Urothelium cell line (cell line): ENCODE measurements around the gene MYO1B.

Experiments
- DNase-seq: peaks from one replicate; pipeline ENCODE4 v3.0.0; 2011; ENCODE audit warnings: low spot score, mixed read lengths
- FAIRE-seq: peaks from 2 replicates; lab custom pipeline; 2011; peaks lifted over from hg19 to GRCh38; lab: Jason Lieb, UNC

The MYO1B gene

DNA sequence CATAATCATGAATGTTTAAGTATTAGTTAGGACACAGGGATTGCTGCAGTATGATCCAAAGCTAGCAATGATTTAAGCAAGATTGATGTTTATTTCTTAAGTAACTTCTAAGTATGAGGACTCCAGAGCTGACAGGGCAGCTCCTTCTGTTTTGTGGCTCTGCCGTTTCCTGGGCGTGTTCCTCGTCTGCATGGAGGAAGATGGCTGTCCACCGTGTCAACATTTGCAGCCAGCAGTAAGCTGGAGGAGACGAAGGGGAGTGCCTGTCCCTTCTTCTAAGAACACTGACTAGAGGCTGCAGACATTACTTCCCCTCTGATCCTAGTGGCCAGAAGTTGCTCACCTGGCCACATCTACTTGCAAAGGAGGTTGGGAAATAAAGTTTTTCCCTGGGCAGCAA is 144.1 kb downstream of the MYO1B start:
- no peak for FAIRE-seq
- no peak for DNase-seq

DNA sequence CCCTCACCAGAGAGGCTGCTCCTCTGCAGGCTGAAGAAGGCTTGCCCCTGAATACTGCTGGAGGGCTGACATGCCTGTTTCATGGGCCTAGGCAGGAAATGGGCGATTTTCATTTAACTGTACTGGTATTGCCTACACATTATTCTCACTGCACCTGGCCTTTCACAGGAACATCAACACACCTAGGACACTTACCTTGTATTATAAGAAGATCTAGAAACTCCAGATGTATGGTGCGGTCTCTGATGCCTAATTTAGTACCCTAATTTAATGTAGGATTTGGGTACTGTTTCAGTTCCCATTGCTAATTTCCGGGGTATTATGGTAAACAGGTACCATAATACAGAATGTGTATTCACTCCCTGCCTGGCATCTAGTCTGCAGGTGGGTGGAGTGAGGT is 146.0 kb downstream of the MYO1B start:
- FAIRE-seq (no peak), DNase-seq (no peak)

DNA sequence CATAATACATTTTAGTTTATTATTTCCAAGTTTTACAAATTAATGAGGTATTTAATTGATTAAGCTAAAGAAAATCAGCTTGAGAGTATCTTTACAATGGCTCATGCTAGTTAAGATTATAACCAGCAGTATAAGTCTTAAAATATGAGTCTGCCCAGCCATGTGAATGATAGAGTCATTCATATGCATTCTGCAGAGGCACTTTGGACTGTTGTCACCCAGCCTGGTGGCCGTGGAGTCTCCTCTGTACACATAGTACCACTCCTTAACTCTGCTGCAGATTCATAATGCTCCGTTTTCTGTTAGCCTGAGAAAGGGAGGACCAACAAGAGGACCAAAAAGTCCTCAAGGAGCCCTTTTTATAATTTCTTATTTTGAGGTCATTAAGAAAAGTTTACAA is 148.8 kb downstream of the MYO1B start:
- FAIRE-seq: no peak
- no peak for DNase-seq

- no peak for DNase-seq
- no peak for FAIRE-seq
Observed at GRCh38 chr2:191396794-191397193, 151.6 kb downstream of the MYO1B start.

DNA sequence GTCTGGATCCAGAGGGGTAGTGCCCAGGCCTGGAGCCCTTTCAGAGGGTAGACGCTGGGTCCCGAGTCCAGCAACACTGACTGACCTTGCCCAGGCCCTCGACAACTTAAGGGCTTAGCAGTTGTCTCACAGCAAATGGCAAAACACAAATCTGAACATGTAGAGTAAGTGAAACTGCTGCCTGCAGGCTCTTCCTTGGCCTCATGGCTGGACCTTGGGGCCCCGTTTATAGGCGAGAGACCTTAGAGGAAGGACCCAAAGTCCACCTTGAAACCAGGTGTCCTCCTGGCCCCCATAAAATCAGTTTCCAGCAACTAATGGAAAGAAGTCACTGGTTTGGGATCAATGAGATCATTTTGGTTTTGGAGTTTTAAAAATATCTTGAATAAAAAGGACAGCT is 154.4 kb downstream of the MYO1B start:
- no peak for FAIRE-seq

DNA sequence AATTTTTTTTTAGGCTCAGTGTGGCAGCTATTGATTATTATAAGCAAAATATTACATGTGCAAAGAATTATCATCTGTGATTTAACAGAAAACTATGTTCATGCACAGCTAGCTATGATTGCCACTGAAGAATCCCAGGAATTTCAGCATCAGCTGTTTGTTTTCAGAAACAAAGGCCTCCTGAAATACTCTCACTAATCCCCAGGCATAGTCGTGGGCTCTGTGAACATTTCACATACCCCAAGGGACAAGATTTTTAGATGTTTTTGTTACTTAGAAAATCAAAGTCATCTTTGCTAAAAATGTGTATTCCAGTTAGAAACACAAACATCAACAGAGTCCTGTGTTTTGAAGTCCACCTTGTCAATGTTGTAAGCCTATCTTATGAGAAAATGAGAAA is 156.1 kb downstream of the MYO1B start:
- FAIRE-seq: no peak
- DNase-seq: no peak

More for the DNA sequence above, 154.4 kb downstream of the MYO1B start:
- DNase-seq: no peak

DNA sequence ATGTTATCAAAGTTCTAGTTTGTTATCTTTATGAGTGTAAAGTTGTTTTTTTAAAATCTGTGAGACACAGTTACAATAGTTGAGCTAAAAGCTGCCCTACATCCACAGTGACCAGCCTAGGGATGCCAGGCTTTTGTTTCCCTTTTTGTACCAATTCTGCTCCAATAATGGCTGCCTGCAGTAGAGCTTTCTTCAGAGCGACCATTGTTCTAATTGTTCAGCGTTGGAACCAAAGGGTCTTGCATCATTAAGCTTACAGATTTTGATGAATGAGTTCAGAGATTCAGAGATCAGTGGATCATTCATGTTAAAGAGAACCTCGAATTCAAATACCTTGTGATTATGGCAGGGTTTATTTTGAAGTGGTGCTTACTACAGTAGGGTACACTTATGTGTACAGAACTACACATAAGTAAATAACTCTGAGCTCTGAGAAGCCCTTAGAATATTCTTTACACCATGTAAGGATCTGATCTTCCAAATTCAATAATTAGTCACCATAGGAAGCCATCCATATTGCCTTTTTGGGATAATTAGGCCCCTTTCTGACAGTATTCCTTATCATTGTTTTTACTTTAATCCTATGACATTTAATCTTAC is 157.9 kb downstream of the MYO1B start:
- DNase-seq (no peak), FAIRE-seq (no peak)

DNA sequence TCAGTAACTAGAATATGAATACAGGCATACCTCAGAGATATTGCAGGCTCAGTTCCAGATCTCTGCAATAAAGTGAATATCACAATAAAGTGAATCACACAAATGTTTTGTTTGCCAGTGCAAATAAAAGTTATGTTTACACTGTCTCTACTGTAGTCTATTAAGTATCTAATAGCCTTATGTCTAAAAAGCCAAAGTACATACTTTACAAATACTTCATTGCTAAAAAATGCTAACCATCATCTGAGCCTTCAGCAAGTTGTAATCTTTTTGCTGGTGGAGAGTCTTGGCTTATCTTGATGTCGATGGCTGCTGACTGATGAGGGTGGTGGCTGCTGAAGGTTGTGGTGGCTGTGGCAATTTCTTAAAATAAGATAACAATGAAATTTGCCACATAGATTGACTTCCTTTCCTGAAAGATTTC is 159.4 kb downstream of the MYO1B start:
- DNase-seq (no peak), FAIRE-seq (no peak)

GRCh38 chr2:191405546-191405945 is 160.3 kb downstream of the MYO1B start:
- DNase-seq (no peak), FAIRE-seq (no peak)

DNA sequence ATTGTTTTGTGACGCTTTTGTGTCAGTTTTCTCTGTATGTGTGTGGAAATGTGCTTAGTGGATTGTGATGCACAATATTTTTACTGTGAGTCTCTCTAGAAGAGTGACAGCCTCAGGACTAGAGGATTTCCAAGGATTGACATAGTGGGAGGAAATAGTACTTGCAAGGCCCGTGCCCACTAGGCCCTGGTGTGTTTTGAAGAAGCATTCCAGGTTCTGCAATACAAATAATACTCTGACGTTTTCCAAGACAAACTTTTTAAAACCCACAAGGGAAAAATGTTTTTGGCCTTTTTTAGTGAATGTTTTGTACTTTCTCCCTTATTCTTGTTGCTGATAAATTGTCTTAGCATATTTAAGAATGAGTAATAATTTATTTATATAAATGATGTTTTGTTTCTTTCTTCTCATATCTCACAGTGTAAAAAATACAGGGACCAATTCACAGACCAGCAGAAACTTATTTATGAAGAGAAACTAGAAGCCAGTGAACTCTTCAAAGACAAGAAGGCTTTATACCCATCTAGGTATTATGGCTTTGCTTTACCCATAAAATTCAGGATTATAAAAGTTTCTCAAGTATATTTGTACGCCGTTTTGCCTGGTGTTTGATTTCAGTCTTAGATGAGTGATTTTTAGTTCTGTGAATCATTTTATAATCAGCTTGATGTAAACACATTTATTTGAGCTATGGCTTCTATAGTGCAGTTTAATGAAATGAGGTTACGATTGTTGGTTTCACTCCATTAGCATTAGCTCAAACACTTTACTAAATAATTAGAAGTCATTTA is 165.6 kb downstream of the MYO1B start:
- no peak for FAIRE-seq
- no peak for DNase-seq

GRCh38 chr2:191411472-191411871 is 166.3 kb downstream of the MYO1B start:
- no peak for DNase-seq
- no peak for FAIRE-seq

DNA sequence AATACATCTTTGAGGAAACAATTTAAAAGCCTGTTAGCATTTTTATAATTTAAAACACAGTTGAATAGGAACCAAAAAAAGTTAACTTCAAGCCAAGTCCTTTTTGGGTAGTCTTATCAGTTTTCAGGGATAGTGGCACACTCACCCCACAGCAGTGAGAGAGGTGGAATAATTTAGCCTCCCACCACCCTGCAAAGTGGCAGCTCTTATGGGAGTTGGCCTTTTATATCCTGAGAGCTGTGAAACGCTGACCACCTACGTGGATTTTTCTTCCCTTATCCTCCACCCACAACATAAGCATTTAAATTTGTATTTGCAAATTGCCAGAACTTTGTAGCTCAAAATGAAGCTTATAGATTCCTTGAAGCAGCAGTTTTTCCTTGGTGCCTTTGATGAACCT is 167.1 kb downstream of the MYO1B start:
- DNase-seq: no peak
- FAIRE-seq: no peak

GRCh38 chr2:191415101-191415500 is 169.9 kb downstream of the MYO1B start:
- DNase-seq (no peak), FAIRE-seq (no peak)

DNA sequence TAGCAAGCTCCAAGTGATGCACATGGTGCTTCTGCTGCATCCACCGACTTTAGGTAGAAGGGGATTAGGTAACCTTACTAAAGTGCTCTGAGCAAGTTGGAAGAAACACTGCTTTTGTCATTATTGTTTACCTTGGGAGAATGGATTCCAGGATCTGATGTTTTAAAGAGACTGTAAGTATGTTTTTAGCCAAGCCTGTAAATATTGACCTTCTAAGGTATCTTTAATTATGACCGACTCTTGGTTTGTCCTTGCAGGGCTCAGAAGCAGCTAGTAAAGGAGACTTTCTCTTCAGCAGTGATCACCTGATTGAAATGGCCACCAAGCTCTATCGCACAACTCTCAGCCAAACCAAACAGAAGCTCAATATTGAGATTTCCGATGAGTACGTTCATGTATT is 170.7 kb downstream of the MYO1B start:
- no peak for DNase-seq

DNA sequence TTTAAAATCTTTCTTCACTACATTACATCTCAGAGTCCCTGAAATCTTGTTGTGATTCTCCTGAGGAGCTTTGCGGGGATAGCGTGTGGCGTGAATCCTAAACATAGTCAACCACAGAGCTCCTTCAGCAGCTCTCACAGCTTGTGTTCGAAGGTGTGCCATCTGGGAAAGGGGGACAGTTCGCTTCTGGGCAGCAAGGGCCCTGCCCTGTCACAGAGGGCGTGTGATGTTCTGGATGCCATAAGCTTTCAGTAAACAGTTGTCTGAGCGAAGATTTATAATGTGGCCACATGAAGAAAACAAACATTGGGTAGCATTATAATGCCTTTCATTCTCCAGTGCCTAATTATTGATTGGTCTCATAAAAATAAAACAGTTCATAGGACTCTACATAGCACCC is 172.5 kb downstream of the MYO1B start:
- FAIRE-seq: no peak

More for the DNA sequence above, 170.7 kb downstream of the MYO1B start:
- no peak for FAIRE-seq

GRCh38 chr2:191421950-191422349 is 176.7 kb downstream of the MYO1B start:
- no peak for FAIRE-seq
- DNase-seq: no peak

More for the DNA sequence above, 172.5 kb downstream of the MYO1B start:
- DNase-seq: no peak

DNA sequence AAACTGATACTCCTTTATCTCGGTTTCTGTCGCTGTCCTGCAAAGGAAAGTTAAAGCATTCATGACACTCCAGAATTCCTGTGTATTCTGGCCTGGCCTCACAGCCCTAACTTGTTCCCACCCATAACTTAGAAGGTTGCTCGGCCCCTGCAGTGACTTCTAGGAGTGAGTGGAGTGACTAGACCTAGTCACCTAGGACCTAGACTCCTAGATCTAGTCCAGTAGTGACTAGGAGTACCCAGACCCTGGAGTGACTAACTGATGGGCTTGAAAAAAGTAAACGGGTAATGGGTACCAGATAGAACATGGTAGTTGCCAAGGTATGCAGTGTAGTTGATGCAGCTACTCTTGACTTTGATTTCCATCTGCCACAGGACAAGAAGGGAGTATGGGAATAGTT is 181.8 kb downstream of the MYO1B start:
- DNase-seq: no peak
- no peak for FAIRE-seq

GRCh38 chr2:191428141-191428540 is 182.9 kb downstream of the MYO1B start:
- DNase-seq: no peak
- FAIRE-seq: no peak

DNA sequence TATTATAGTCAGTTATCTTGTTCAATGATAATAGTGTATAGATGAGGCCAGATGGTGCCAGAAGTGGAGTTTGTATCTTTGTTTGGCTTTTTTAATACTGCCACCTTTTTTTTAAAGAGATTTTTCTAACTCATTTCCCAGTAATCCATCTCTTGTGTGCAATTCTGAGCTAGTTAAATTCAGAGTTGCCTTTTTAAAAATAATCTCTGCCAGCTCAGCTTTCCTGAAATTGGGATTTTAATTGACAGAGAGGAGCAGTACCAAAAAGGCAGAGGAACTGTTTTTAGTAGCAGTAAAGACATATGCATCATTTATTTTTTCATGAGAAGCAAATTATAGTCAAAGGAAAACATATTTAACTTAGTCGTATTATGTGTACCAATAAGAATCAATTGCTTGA is 185.3 kb downstream of the MYO1B start:
- DNase-seq (no peak), FAIRE-seq (no peak)

DNA sequence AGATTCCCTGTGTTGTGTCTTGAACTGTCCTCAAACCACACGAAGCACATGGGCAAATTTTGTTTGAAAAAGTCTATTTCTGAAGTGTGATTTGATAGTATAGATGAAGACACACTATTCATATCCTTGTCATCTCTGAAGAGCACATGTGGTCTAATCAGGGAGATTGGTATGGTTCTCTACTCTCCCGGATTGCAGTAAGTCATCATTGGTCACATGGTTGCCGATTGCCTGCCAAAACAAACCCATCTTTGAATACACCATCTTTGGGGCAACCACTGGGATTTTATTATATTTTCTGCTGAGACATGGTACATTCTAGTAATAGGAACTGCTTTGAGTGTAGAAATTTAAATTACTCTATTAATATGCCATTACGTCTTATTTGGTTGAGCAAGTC is 186.9 kb downstream of the MYO1B start:
- DNase-seq (no peak), FAIRE-seq (no peak)

GRCh38 chr2:191434072-191434471 is 188.9 kb downstream of the MYO1B start:
- no peak for DNase-seq
- FAIRE-seq: no peak

DNA sequence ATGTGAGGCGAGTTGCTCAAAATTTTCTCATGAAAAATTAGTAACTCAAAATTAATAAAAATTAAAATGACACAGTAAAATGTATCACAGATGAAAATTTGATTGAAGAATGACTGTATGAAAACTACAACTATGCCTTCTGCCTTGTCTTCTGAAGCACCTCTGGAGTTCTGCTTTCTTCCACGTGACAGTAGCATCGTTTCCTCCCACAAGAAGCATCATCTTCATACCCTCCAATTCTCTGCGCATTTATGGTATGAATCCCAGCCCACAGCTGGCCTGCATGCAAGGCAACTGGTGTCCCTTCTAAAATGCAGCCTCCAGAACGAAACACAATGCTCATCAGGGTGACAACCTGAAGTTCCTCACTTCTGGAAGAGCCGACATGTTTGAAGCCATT is 189.9 kb downstream of the MYO1B start:
- FAIRE-seq (no peak), DNase-seq (no peak)
